ENCODE results near the gene RND1.

DNA sequence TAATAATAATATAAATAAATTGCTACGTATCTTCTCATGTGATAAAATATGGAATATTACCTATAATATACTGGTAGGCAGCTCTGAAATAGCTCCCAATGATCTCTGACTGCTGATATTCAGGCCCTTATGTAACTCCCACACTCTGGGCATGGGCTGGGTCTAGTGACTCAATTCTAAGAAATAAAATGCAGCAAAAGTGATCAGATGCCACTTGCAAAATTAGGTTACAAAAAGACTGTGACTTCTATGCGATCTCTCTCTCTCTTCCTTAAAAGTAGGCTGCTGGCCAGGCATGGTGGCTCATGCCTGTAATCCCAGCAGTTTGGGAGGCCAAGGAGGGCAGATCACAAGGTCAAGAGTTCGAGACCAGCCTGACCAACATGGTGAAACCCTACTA lies 57.7 kb downstream of the RND1 start:
- TF ChIP-seq ZNF251 (CRISPR knock-in tag; IDR thresholded peaks at IDR 0.05), result no peak
- no peak for TF ChIP-seq ZNF543 (CRISPR knock-in tag; IDR thresholded peaks at IDR 0.05)
- TF ChIP-seq RBFOX2 (IDR thresholded peaks at IDR 0.05; ENCODE audit: low read depth, low read length), result no peak
- no peak for TF ChIP-seq TRIM24 (CRISPR knock-in tag; IDR thresholded peaks at IDR 0.05)
- no peak for TF ChIP-seq SP2 (CRISPR knock-in tag; IDR thresholded peaks at IDR 0.05)

All from HepG2 (cell line).